ENCODE data around the gene UTF1. TPM values are rescaled to one million over a fixed set of nuclear protein-coding genes. Genes with fewer than 3 reads are reported as not detected.

UTF1 gene
- total and polyA plus RNA-seq, 9 of the 15 experiments (the other 6 are each of a cell fraction or from before 2014, with no cell fraction given), result 0.35 to 0.46 TPM; not detected in 7

DNA sequence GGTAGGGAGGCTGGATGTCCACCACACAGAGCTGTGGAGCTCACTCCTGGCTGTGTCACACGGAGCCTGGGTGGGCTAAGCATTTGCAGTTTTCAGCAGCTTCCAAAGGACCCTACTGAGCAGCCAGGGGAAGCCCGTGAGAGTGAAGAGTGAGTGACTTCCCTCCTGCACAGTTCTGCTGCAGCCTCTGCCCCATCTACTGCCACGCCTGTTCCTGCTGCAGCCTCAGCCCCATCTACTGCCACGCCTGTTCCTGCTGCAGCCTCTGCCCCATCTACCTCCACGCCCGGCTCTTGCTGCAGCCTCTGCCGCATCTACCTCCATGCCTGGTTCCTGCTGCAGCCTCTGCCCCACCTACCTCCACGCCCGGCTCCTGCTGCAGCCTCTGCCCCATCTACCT is 34.4 kb downstream of the UTF1 start:
- POLR2A ChIA-PET, result interaction anchor here (1.0 kb wide), 1 partner anchor 15 kb away, joined by 3 read pairs; no protein-coding TSS in a partner anchor

More for the DNA sequence above, 34.4 kb downstream of the UTF1 start:
- H3K79me2 ChIP-seq (ENCODE audit: control insufficient read depth, insufficient read depth, low read length), result no peaks in the 10 kb centered on the region
- no peak overlapping the region for H3K4me3 ChIP-seq
- BruUV-seq (replicated peaks), result no TSS peak
- H3K9ac ChIP-seq (ENCODE audit: insufficient read depth in 1 of 2, low read depth in 2 of 2, low read length in 2 of 2), result no peak overlapping the region
- TF ChIP-seq ZNF586 (CRISPR knock-in tag; conservative IDR thresholded peaks at IDR 0.05) (no peak), ZNF592 (IDR thresholded peaks at IDR 0.05) (no peak), CXXC5 (CRISPR knock-in tag; IDR thresholded peaks at IDR 0.05) (no peak), ZBTB11 (CRISPR knock-in tag; IDR thresholded peaks at IDR 0.05) (no peak)
- TF ChIP-seq, protein P1, sequence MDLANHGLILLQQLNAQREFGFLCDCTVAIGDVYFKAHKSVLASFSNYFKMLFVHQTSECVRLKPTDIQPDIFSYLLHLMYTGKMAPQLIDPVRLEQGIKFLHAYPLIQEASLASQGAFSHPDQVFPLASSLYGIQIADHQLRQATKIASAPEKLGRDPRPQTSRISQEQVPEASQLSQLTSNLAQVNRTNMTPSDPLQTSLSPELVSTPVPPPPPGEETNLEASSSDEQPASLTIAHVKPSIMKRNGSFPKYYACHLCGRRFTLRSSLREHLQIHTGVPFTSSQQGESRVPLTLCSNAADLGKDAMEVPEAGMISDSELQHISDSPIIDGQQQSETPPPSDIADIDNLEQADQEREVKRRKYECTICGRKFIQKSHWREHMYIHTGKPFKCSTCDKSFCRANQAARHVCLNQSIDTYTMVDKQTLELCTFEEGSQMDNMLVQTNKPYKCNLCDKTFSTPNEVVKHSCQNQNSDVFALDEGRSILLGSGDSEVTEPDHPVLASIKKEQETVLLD (IDR thresholded peaks at IDR 0.05), result no peak
- H4K20me1 ChIP-seq (replicated peaks; ENCODE audit: control insufficient read depth, insufficient read depth, low read length), result no peaks in the 10 kb centered on the region
- 28% methylated on average over 8 of the region's 9 CpGs for WGBS (ENCODE audit: insufficient coverage, low coverage, missing lambda C conversion rate)
- no peak overlapping the region for H3K27ac ChIP-seq (ENCODE audit: extremely low read depth, low read depth, low read length)
- H3K4me1 ChIP-seq (replicated peaks in 1 of 2; ENCODE audit: control insufficient read depth in 2 of 2, insufficient read depth in 2 of 2, low read length in 2 of 2), result peaks cover 2 to 80% of the 10 kb centered on the region in 2 experiments; a peak in 3 of 5 replicates
- CTCF ChIA-PET (ENCODE audit: low intra/inter-chr PET ratio), result no interaction called here
- no peaks in the 10 kb centered on the region for H3K9me3 ChIP-seq (replicated peaks; ENCODE audit: control insufficient read depth, insufficient read depth, low read depth, low read length)
- no peak for FAIRE-seq
- in situ Hi-C loops (cut with MboI), result no loop called here
- H3K36me3 ChIP-seq (ENCODE audit: control insufficient read depth, insufficient read depth, low read length), result no peaks in the 10 kb centered on the region
- no peak overlapping the region for H3K4me2 ChIP-seq (ENCODE audit: insufficient read depth, low read length)
- ATAC-seq, result no peak
- H3K27me3 ChIP-seq (ENCODE audit: control insufficient read depth in 2 of 2, insufficient read depth in 2 of 2, low read length in 2 of 2), result no peaks in the 10 kb centered on the region
- no peak for DNase-seq (ENCODE audit: extremely low read depth in 1 of 4, low spot score in 3 of 4)
- intact Hi-C loops (cut with micrococcal nuclease), result no loop called here
- no peak overlapping the region for H2AFZ ChIP-seq (ENCODE audit: low read depth, low read length)
- no peaks in the 10 kb centered on the region for H3K9me1 ChIP-seq (ENCODE audit: control insufficient read depth, insufficient read depth, low read length)

Data from K562 (cell line).